ENCODE data around the gene CRBN.

CRBN gene

GRCh38 chr3:3134750-3135448 is 44.6 kb downstream of the CRBN start:
- H3K4me1 ChIP-seq (ENCODE audit: low read length) = no peaks in the 10 kb centered on the region
- peaks cover 62% of the 10 kb centered on the region for H3K36me3 ChIP-seq (replicated peaks; ENCODE audit: low read depth, low read length)
- H2AFZ ChIP-seq (ENCODE audit: low read depth, low read length) = no peak overlapping the region
- H3K9me3 ChIP-seq (ENCODE audit: insufficient read depth, low read length) = no peaks in the 10 kb centered on the region
- no peaks in the 10 kb centered on the region for H3K27me3 ChIP-seq (ENCODE audit: low read depth, low read length)
- TF ChIP-seq EZH2phosphoT487 (IDR thresholded peaks at IDR 0.05; ENCODE audit: low read depth) = no peak
- no peak for TF ChIP-seq CTCF (IDR thresholded peaks at IDR 0.05; ENCODE audit: low read depth, low read length)
- H3K27ac ChIP-seq (ENCODE audit: low read length) = no peak overlapping the region
- H4K20me1 ChIP-seq (ENCODE audit: insufficient read depth, low read length) = peaks cover 30% of the 10 kb centered on the region
- no peak overlapping the region for H3K9ac ChIP-seq (ENCODE audit: low read length)
- peaks cover 82% of the 10 kb centered on the region for H3K79me2 ChIP-seq (ENCODE audit: low read length)
- no peak overlapping the region for H3K4me3 ChIP-seq (ENCODE audit: low read length)
- H3K4me2 ChIP-seq (ENCODE audit: low read length) = no peak overlapping the region

GRCh38 chr3:3133500-3133899 is 46.0 kb downstream of the CRBN start:
- peaks cover 4% of the 10 kb centered on the region; the same call in 1 of the 2 replicates for H3K4me1 ChIP-seq (ENCODE audit: low read length)
- H3K9me3 ChIP-seq (ENCODE audit: insufficient read depth, low read length) = no peaks in the 10 kb centered on the region
- peaks cover 84% of the 10 kb centered on the region for H3K79me2 ChIP-seq (ENCODE audit: low read length)
- H3K27ac ChIP-seq (ENCODE audit: low read length) = no peak overlapping the region
- no peak overlapping the region for H3K9ac ChIP-seq (ENCODE audit: low read length)
- no peak for TF ChIP-seq CTCF (IDR thresholded peaks at IDR 0.05; ENCODE audit: low read depth, low read length)
- TF ChIP-seq EZH2phosphoT487 (IDR thresholded peaks at IDR 0.05; ENCODE audit: low read depth) = no peak
- peaks cover 62% of the 10 kb centered on the region for H3K36me3 ChIP-seq (replicated peaks; ENCODE audit: low read depth, low read length)
- H4K20me1 ChIP-seq (ENCODE audit: insufficient read depth, low read length) = peaks cover 30% of the 10 kb centered on the region
- H3K4me3 ChIP-seq (ENCODE audit: low read length) = no peak overlapping the region
- H3K4me2 ChIP-seq (ENCODE audit: low read length) = no peak overlapping the region
- H2AFZ ChIP-seq (ENCODE audit: low read depth, low read length) = no peak overlapping the region
- no peaks in the 10 kb centered on the region for H3K27me3 ChIP-seq (ENCODE audit: low read depth, low read length)

GRCh38 chr3:3129579-3129978 is 49.9 kb downstream of the CRBN start:
- H3K27ac ChIP-seq (ENCODE audit: low read length) = no peak overlapping the region

More at GRCh38 chr3:3129579-3129978, 49.9 kb downstream of the CRBN start:
- no peak for TF ChIP-seq CTCF (IDR thresholded peaks at IDR 0.05; ENCODE audit: low read depth, low read length)
- no peak for TF ChIP-seq EZH2phosphoT487 (IDR thresholded peaks at IDR 0.05; ENCODE audit: low read depth)
- Histone ChIP-seq H3K36me3 (replicated peaks; ENCODE audit: low read depth, low read length) (peaks cover 43% of the 10 kb centered on the region), H3K4me2 (ENCODE audit: low read length) (no peak overlapping the region), H4K20me1 (ENCODE audit: insufficient read depth, low read length) (peaks cover 5% of the 10 kb centered on the region; the same call in 1 of the 2 replicates), H3K4me3 (ENCODE audit: low read length) (no peak overlapping the region), H3K79me2 (ENCODE audit: low read length) (peaks cover 65% of the 10 kb centered on the region), H3K9ac (ENCODE audit: low read length) (no peak overlapping the region), H3K27me3 (ENCODE audit: low read depth, low read length) (no peaks in the 10 kb centered on the region), H3K4me1 (ENCODE audit: low read length) (peaks cover 23% of the 10 kb centered on the region), H3K9me3 (ENCODE audit: insufficient read depth, low read length) (no peaks in the 10 kb centered on the region), H2AFZ (ENCODE audit: low read depth, low read length) (no peak overlapping the region)

All from OCI-LY3 (cell line).